ENCODE results near the gene KCTD17. TPM values are rescaled to one million over a fixed set of nuclear protein-coding genes. Genes with fewer than 3 reads are reported as not detected.

KCTD17 gene
- total and polyA plus RNA-seq, 2 of the 13 experiments (the other 11 are each of a cell fraction or from before 2014, with no cell fraction given) = 5.3 to 11.7 TPM

- TF ChIP-seq ZBTB40 (IDR thresholded peaks at IDR 0.05) (peak; percentile 13; the same call in 1 of the 2 replicates), ZBTB40 (CRISPR knock-in tag; IDR thresholded peaks at IDR 0.05) (peak; percentile 94; the same call in 1 of the 2 replicates), TCF7 (IDR thresholded peaks at IDR 0.05; ENCODE audit: low read depth) (no peak), CHD4 (IDR thresholded peaks at IDR 0.05; ENCODE audit: borderline replicate concordance, low read length) (no peak), MAZ (IDR thresholded peaks at IDR 0.05; ENCODE audit: borderline replicate concordance, low read depth, low read length) (no peak), MAZ (CRISPR knock-in tag; IDR thresholded peaks at IDR 0.05; ENCODE audit: low read depth) (no peak), SRSF9 (IDR thresholded peaks at IDR 0.05; ENCODE audit: borderline replicate concordance, insufficient read depth, low read depth, low read length, poor library complexity, severe bottlenecking) (no peak), DZIP1 (CRISPR knock-in tag; IDR thresholded peaks at IDR 0.05) (no peak), HMG20A (CRISPR knock-in tag; IDR thresholded peaks at IDR 0.05; ENCODE audit: borderline replicate concordance) (no peak), ZNF350 (CRISPR knock-in tag; IDR thresholded peaks at IDR 0.05; ENCODE audit: borderline replicate concordance, low read depth) (0 out of 2 replicates have a peak, but pooled peaks have one; percentile 22), ZNF781 (CRISPR knock-in tag; IDR thresholded peaks at IDR 0.05; ENCODE audit: borderline replicate concordance, not compliant biosample characterization) (no peak), KLF11 (CRISPR knock-in tag; IDR thresholded peaks at IDR 0.05) (no peak), ZNF672 (CRISPR knock-in tag; IDR thresholded peaks at IDR 0.05) (no peak)
These were observed 26.4 kb downstream of the KCTD17 start (continued) for GRCh38 chr22:37077802-37078448.
